Tibial artery (tissue), 4 donors: Measurements from ENCODE around the gene TP53INP2.
"Not testable (repeated sequence)": the region's sequence is repeated elsewhere in the genome, so short reads cannot be mapped to it uniquely, and the experiment has no call there.

ENCODE experiments used
- DNase-seq, 2 donors: peaks; one replicate each; pipeline ENCODE4 v3.0.0-alpha.2; 2019
- H3K27ac ChIP-seq, 2 donors: fragments of 200-600 bp; sonication (generic) in 1 of 2; 1 replicate in 1 of 2; 2 replicates in 1 of 2; pipeline ENCODE4 v1.5.1; 2018 to 2019; ENCODE audit warnings: mild to moderate bottlenecking in 1 of 2
- H3K27me3 ChIP-seq, 2 donors: fragments of 200-600 bp; sonication (generic) in 1 of 2; one replicate each; pipeline versions ENCODE4 v1.5.1 to v1.6.0; 2016 to 2019
- H3K36me3 ChIP-seq, 3 donors: fragments of 200-600 bp; sonication (generic) in 2 of 3; one replicate each; pipeline ENCODE4 v1.5.1; 2016 to 2019; ENCODE audit warnings: mild to moderate bottlenecking in 2 of 3
- H3K4me1 ChIP-seq, 4 donors: fragments of 200-600 bp; sonication (generic) in 2 of 4; 1 replicate in 3 of 4; 2 replicates in 1 of 4; pipeline ENCODE4 v1.5.1; 2016 to 2019
- H3K4me3 ChIP-seq, 2 donors: fragments of 200-600 bp; sonication (generic) in 1 of 2; 1 replicate in 1 of 2; 2 replicates in 1 of 2; pipeline ENCODE4 v1.5.1; 2018 to 2019; ENCODE audit warnings: mild to moderate bottlenecking in 2 of 2
- H3K9me3 ChIP-seq, 3 donors: fragments of 200-600 bp; sonication (generic) in 1 of 3; one replicate each; pipeline ENCODE4 v1.5.1; 2016 to 2019
- CTCF ChIP-seq, 2 experiments: fragments of 200-600 bp in 1 of 2; fragments of 450-650 bp in 1 of 2; IDR thresholded peaks; one replicate each; pipeline ENCODE4 v1.5.1; 2017 to 2019; ENCODE audit warnings: antibody characterized with exemption in 2 of 2, mild to moderate bottlenecking in 1 of 2, moderate library complexity in 1 of 2
- intact Hi-C: fragments of 100-400 bp; cut with DNase I; formaldehyde crosslinking; loops from one replicate; pipeline ENCODE4 v1.15.0; 2023; ENCODE audit warnings: low total_unique reads

The TP53INP2 gene

GRCh38 chr20:34715384-34715783 is 11.2 kb downstream of the TP53INP2 start:
- TF ChIP-seq CTCF (IDR thresholded peaks at IDR 0.05) = no peak
- peaks cover 16 to 51% (median 46%) of the 10 kb centered on the region in 3 donors for H3K36me3 ChIP-seq
- no peak for DNase-seq
- H3K27ac ChIP-seq = no peak overlapping the region
- peaks cover 0 to 6% (median 2%) of the 10 kb centered on the region in 4 donors for H3K4me1 ChIP-seq
- H3K27me3 ChIP-seq = no peaks in the 10 kb centered on the region
- H3K4me3 ChIP-seq = no peak overlapping the region
- intact Hi-C loops = no loop called here
- no peaks in the 10 kb centered on the region for H3K9me3 ChIP-seq

- peaks cover 16 to 51% (median 46%) of the 10 kb centered on the region in 3 donors for H3K36me3 ChIP-seq
- H3K27ac ChIP-seq = no peak overlapping the region
- no peak overlapping the region for H3K4me3 ChIP-seq
- no peaks in the 10 kb centered on the region for H3K9me3 ChIP-seq
- DNase-seq = no peak
- H3K4me1 ChIP-seq = no peaks in the 10 kb centered on the region
- no peak for TF ChIP-seq CTCF (IDR thresholded peaks at IDR 0.05)
- H3K27me3 ChIP-seq = no peaks in the 10 kb centered on the region
- intact Hi-C loops = no loop called here
Measured at GRCh38 chr20:34716921-34717229, 12.7 kb downstream of the TP53INP2 start.

GRCh38 chr20:34717230-34718095 is 13.3 kb downstream of the TP53INP2 start:
- H3K27ac ChIP-seq = no peak overlapping the region
- H3K27me3 ChIP-seq = no peaks in the 10 kb centered on the region
- intact Hi-C loops = no loop called here
- no peak for DNase-seq
- H3K9me3 ChIP-seq = no peaks in the 10 kb centered on the region
- no peaks in the 10 kb centered on the region for H3K4me1 ChIP-seq
- peaks cover 16 to 52% (median 46%) of the 10 kb centered on the region in 3 donors for H3K36me3 ChIP-seq
- TF ChIP-seq CTCF (IDR thresholded peaks at IDR 0.05) = no peak
- H3K4me3 ChIP-seq = no peak overlapping the region

- H3K4me3 ChIP-seq, H3K9me3 ChIP-seq, H3K4me1 ChIP-seq, intact Hi-C loops, H3K27ac ChIP-seq, DNase-seq, H3K27me3 ChIP-seq: not testable (repeated sequence)
- peaks cover 18 to 60% (median 41%) of the 10 kb centered on the region in 3 donors for H3K36me3 ChIP-seq
Measured at GRCh38 chr20:34719242-34720017, 15.3 kb downstream of the TP53INP2 start.

GRCh38 chr20:34720266-34720665 is 16.1 kb downstream of the TP53INP2 start:
- DNase-seq = no peak

GRCh38 chr20:34722560-34722959 is 18.4 kb downstream of the TP53INP2 start:
- H3K27ac ChIP-seq, H3K4me3 ChIP-seq, H3K4me1 ChIP-seq, H3K9me3 ChIP-seq, H3K27me3 ChIP-seq, intact Hi-C loops, DNase-seq: not testable (repeated sequence)
- peaks cover 38 to 69% (median 41%) of the 10 kb centered on the region in 3 donors for H3K36me3 ChIP-seq

More at GRCh38 chr20:34720266-34720665, 16.1 kb downstream of the TP53INP2 start:
- H3K4me3 ChIP-seq = no peak overlapping the region
- no peaks in the 10 kb centered on the region for H3K27me3 ChIP-seq
- intact Hi-C loops = no loop called here
- no peaks in the 10 kb centered on the region for H3K4me1 ChIP-seq
- no peak overlapping the region for H3K27ac ChIP-seq
- peaks cover 25 to 60% (median 41%) of the 10 kb centered on the region in 3 donors for H3K36me3 ChIP-seq
- H3K9me3 ChIP-seq = no peaks in the 10 kb centered on the region
- no peak for TF ChIP-seq CTCF (IDR thresholded peaks at IDR 0.05)
